Liver (tissue), 9 donors: Measurements from ENCODE around the gene ATP1A3. TPM values are rescaled to one million over a fixed set of nuclear protein-coding genes. Genes with fewer than 3 reads are reported as not detected.

Source experiments
- DNase-seq: peaks from one replicate; pipeline ENCODE4 v3.0.0-alpha.2; 2017; ENCODE audit warnings: low spot score
- H3K27ac ChIP-seq, 2 donors: one replicate each; pipeline ENCODE4 v1.7.0; 2013; ENCODE audit warnings: inconsistent platforms in 2 of 2, low read length in 2 of 2, control low read depth in 1 of 2, low read depth in 1 of 2, mild to moderate bottlenecking in 1 of 2
- H3K27me3 ChIP-seq, 4 donors: one replicate each; pipeline versions ENCODE4 v1.6.1 to v1.7.0; 2013; ENCODE audit warnings: low read length in 3 of 4, inconsistent platforms in 1 of 4, mild to moderate bottlenecking in 1 of 4, moderate library complexity in 1 of 4; ENCODE audit not compliant: control insufficient read depth in 4 of 4, insufficient read depth in 4 of 4
- H3K36me3 ChIP-seq, 4 donors: one replicate each; pipeline versions ENCODE4 v1.6.1 to v1.7.0; 2013; ENCODE audit warnings: low read length in 3 of 4, mild to moderate bottlenecking in 3 of 4, low read depth in 1 of 4, moderate library complexity in 1 of 4; ENCODE audit not compliant: control insufficient read depth in 4 of 4, insufficient read depth in 3 of 4
- H3K4me1 ChIP-seq, 4 donors: one replicate each; pipeline versions ENCODE4 v1.6.1 to v1.7.0; 2013; ENCODE audit warnings: low read length in 3 of 4, mild to moderate bottlenecking in 3 of 4, moderate library complexity in 1 of 4; ENCODE audit not compliant: control insufficient read depth in 4 of 4, insufficient read depth in 4 of 4
- H3K4me3 ChIP-seq, 3 donors: one replicate each; pipeline versions ENCODE4 v1.6.1 to v1.7.0; 2013; ENCODE audit warnings: low read length in 3 of 3, control low read depth in 1 of 3, low read depth in 1 of 3, mild to moderate bottlenecking in 1 of 3
- H3K9ac ChIP-seq, 2 donors: one replicate each; pipeline ENCODE4 v1.7.0; 2013; ENCODE audit warnings: low read length in 2 of 2, mild to moderate bottlenecking in 2 of 2, moderate library complexity in 2 of 2, control low read depth in 1 of 2, low read depth in 1 of 2
- H3K9me3 ChIP-seq, 4 donors: one replicate each; pipeline versions ENCODE4 v1.6.1 to v1.7.0; 2013; ENCODE audit warnings: low read length in 3 of 4; ENCODE audit not compliant: control insufficient read depth in 4 of 4
- ATF3 ChIP-seq: IDR thresholded peaks from 2 replicates; pipeline ENCODE4 v1.6.1; 2016; ENCODE audit warnings: antibody characterized with exemption
- EGR1 ChIP-seq, 2 donors: IDR thresholded peaks; 2 replicates each; pipeline ENCODE4 v1.6.1; 2016 to 2018; ENCODE audit warnings: antibody characterized with exemption in 2 of 2, low read depth in 2 of 2
- FOXA1 ChIP-seq: IDR thresholded peaks from 2 replicates; pipeline ENCODE4 v1.6.1; 2016; ENCODE audit warnings: antibody characterized with exemption
- FOXA2 ChIP-seq: IDR thresholded peaks from 2 replicates; pipeline ENCODE4 v1.6.1; 2016; ENCODE audit warnings: antibody characterized with exemption
- GABPA ChIP-seq, 2 donors: IDR thresholded peaks in 1 of 2; conservative IDR thresholded peaks in 1 of 2; 2 replicates each; pipeline ENCODE4 v1.6.1; 2016; ENCODE audit warnings: antibody characterized with exemption in 2 of 2, mild to moderate bottlenecking in 1 of 2, moderate library complexity in 1 of 2
- HNF4A ChIP-seq, 2 donors: conservative IDR thresholded peaks; 2 replicates each; pipeline ENCODE4 v1.6.1; 2016; ENCODE audit warnings: antibody characterized with exemption in 2 of 2, mild to moderate bottlenecking in 2 of 2
- HNF4G ChIP-seq: IDR thresholded peaks from 2 replicates; pipeline ENCODE4 v1.6.1; 2016; ENCODE audit warnings: antibody characterized with exemption
- JUND ChIP-seq, 2 donors: IDR thresholded peaks; 2 replicates each; pipeline ENCODE4 v1.6.1; 2016; ENCODE audit warnings: antibody characterized with exemption in 2 of 2
- RAD21 ChIP-seq, 2 donors: IDR thresholded peaks; 2 replicates each; pipeline ENCODE4 v1.6.1; 2016; ENCODE audit warnings: antibody characterized with exemption in 2 of 2, mild to moderate bottlenecking in 2 of 2
- REST ChIP-seq: IDR thresholded peaks from 2 replicates; pipeline ENCODE4 v1.6.1; 2016; ENCODE audit warnings: antibody characterized with exemption, mild to moderate bottlenecking
- SP1 ChIP-seq: IDR thresholded peaks from 2 replicates; pipeline ENCODE4 v1.6.1; 2018; ENCODE audit warnings: antibody characterized with exemption, mild to moderate bottlenecking
- TAF1 ChIP-seq: conservative IDR thresholded peaks from 2 replicates; pipeline ENCODE4 v1.6.1; 2016; ENCODE audit warnings: antibody characterized with exemption, mild to moderate bottlenecking
- YY1 ChIP-seq: IDR thresholded peaks from 2 replicates; pipeline ENCODE4 v1.6.1; 2016; ENCODE audit warnings: antibody characterized with exemption, mild to moderate bottlenecking
- WGBS: extraction: QIAGEN DNeasy Blood & Tissue Kit; methylation state at CpG from one replicate; pipeline ENCODE4 v1.1.7; 2013; 5-methylcytosine and 5-hydroxymethylcytosine counted together
- polyA plus RNA-seq, 2 donors: library from polyadenylated mRNA; stranded (reverse) in 1 of 2; unstranded in 1 of 2; fragments of 200-250 nt in 1 of 2; fragments of >200 nt in 1 of 2; fragmentation: Nextera tagmentation in 1 of 2; extraction: Ambion mirVana in 1 of 2; gene quantifications; one replicate each; pipeline versions ENCODE4 v1.2.1 to v1.2.3, GENCODE V29; 2013 to 2015
- total RNA-seq, 2 donors: library from RNA; depleted of rRNA; stranded (reverse); fragments of >200 nt; gene quantifications; one replicate each; pipeline ENCODE4 v1.2.3, GENCODE V29; 2014
- TF ChIP-seq, protein P1 (sequence below): fragments of 150-350 bp; IDR thresholded peaks from 2 replicates; pipeline ENCODE4 v1.5.1; 2017; ENCODE audit warnings: improper control_type of control experiment, low read depth, low read length; ENCODE audit not compliant: missing input control
- TF ChIP-seq, protein P2 (sequence below): IDR thresholded peaks from 2 replicates; pipeline ENCODE4 v1.6.1; 2016; ENCODE audit warnings: antibody characterized with exemption
- TF ChIP-seq, protein P3 (sequence below): IDR thresholded peaks from 2 replicates; pipeline ENCODE4 v1.6.1; 2016; ENCODE audit warnings: antibody characterized with exemption
- donor health status: healthy.
- donor health status: healthy.
- donor health status: healthy.
- donor health status: healthy.
- donor health status: healthy.

Gene ATP1A3
- total and polyA plus RNA-seq, 4 donors, result 0.05 to 0.09 (median 0.08) TPM; not detected in 1

DNA sequence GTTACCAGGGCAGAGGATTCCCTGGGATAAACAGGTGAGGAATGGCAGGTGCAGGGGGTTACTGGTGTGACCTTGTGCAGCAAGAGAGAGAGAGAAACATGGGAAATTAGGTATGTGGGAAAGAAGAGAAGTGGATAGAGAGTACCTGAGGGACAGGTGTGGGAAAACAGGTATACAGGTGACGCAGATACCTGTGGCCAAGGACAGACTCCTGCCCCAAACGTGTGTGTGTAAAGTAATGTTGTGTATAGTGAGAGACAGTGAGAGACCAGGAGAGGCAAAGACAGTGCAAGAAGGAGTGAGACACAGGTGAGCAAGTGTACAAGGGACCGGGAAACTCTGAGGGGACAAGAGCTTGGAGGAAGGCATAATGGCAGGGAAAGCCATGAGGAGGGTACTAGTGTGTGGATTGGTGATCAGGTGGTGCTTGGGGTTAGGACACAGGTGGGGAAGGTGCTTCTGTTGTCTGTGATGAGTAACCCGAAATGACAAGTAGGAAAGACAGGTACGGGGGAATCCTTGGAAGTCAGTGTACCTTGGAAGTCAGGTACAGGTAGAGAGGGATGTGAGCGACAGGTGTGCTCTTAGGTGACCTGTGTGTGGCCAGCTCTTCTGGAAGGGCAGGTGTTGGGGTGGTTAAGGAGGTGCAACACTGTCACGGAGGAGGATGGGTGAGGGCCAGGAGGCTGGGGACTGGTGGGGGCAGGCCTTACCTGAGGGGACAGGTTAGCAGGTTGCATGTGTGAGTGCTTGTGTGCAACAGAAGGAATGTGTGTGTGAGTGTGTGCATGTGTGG is 68.6 kb downstream of the ATP1A3 start:
- H3K4me3 ChIP-seq, result no peak overlapping the region
- no peak overlapping the region for H3K27ac ChIP-seq
- no peak for DNase-seq
- no peaks in the 10 kb centered on the region for H3K9me3 ChIP-seq
- peaks cover 0 to 17% (median 8%) of the 10 kb centered on the region in 4 donors for H3K27me3 ChIP-seq
- no peaks in the 10 kb centered on the region for H3K36me3 ChIP-seq
- peaks cover 6 to 11% (median 8%) of the 10 kb centered on the region in 4 donors for H3K4me1 ChIP-seq
- no peak for TF ChIP-seq ATF3
- TF ChIP-seq RAD21 (IDR thresholded peaks at IDR 0.05), result no peak
- TF ChIP-seq, protein P1, sequence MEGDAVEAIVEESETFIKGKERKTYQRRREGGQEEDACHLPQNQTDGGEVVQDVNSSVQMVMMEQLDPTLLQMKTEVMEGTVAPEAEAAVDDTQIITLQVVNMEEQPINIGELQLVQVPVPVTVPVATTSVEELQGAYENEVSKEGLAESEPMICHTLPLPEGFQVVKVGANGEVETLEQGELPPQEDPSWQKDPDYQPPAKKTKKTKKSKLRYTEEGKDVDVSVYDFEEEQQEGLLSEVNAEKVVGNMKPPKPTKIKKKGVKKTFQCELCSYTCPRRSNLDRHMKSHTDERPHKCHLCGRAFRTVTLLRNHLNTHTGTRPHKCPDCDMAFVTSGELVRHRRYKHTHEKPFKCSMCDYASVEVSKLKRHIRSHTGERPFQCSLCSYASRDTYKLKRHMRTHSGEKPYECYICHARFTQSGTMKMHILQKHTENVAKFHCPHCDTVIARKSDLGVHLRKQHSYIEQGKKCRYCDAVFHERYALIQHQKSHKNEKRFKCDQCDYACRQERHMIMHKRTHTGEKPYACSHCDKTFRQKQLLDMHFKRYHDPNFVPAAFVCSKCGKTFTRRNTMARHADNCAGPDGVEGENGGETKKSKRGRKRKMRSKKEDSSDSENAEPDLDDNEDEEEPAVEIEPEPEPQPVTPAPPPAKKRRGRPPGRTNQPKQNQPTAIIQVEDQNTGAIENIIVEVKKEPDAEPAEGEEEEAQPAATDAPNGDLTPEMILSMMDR, result no peak
- no peak for TF ChIP-seq TAF1
- TF ChIP-seq GABPA (IDR thresholded peaks at IDR 0.05 in 1 of 2, conservative IDR thresholded peaks at IDR 0.05 in 1 of 2), result no peak
- no peak for TF ChIP-seq HNF4A (conservative IDR thresholded peaks at IDR 0.05)
- TF ChIP-seq JUND (IDR thresholded peaks at IDR 0.05), result no peak
- TF ChIP-seq EGR1 (IDR thresholded peaks at IDR 0.05; ENCODE audit: low read depth in 2 of 2), result no peak
- no peak for TF ChIP-seq YY1
- no peak for TF ChIP-seq SP1
- no peak for TF ChIP-seq REST
- TF ChIP-seq, protein P2, sequence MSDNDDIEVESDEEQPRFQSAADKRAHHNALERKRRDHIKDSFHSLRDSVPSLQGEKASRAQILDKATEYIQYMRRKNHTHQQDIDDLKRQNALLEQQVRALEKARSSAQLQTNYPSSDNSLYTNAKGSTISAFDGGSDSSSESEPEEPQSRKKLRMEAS, result no peak
- no peak for TF ChIP-seq FOXA2
- no peak for TF ChIP-seq HNF4G
- TF ChIP-seq, protein P3, sequence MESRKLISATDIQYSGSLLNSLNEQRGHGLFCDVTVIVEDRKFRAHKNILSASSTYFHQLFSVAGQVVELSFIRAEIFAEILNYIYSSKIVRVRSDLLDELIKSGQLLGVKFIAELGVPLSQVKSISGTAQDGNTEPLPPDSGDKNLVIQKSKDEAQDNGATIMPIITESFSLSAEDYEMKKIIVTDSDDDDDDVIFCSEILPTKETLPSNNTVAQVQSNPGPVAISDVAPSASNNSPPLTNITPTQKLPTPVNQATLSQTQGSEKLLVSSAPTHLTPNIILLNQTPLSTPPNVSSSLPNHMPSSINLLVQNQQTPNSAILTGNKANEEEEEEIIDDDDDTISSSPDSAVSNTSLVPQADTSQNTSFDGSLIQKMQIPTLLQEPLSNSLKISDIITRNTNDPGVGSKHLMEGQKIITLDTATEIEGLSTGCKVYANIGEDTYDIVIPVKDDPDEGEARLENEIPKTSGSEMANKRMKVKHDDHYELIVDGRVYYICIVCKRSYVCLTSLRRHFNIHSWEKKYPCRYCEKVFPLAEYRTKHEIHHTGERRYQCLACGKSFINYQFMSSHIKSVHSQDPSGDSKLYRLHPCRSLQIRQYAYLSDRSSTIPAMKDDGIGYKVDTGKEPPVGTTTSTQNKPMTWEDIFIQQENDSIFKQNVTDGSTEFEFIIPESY, result no peak
- no peak for TF ChIP-seq FOXA1
- 51% methylated on average over 7 of the region's 7 CpGs for WGBS
- no peak overlapping the region for H3K9ac ChIP-seq
